Measurements from ENCODE around the gene SNX1.
A peak's percentile ranks its signal among the peaks of the same experiment; 100 is the strongest.
"Not testable (repeated sequence)": the region's sequence is repeated elsewhere in the genome, so short reads cannot be mapped to it uniquely, and the experiment has no call there.

Gene SNX1

GRCh38 chr15:64073496-64073895 is 22.3 kb upstream of the SNX1 start:
- DNase-seq, result not testable (repeated sequence)

- no peak for DNase-seq
Observed at GRCh38 chr15:64082757-64083156, 13.0 kb upstream of the SNX1 start.

- no peak for DNase-seq
Observed at GRCh38 chr15:64089543-64090280, 6.1 kb upstream of the SNX1 start.

GRCh38 chr15:64090527-64090926 is 5.3 kb upstream of the SNX1 start:
- no peak for DNase-seq

GRCh38 chr15:64092075-64092820 is 3.5 kb upstream of the SNX1 start:
- no peak for DNase-seq

GRCh38 chr15:64092864-64093626 is 2.7 kb upstream of the SNX1 start:
- DNase-seq, result peak; percentile 17

- DNase-seq, result peak; percentile 96
Observed at GRCh38 chr15:64093627-64094417, 2.0 kb upstream of the SNX1 start, which contains the start of gene CIAO2A. Gene CIAO2A, minus strand, starts transcription at chr15:64093838. Its CDS starts 70 bp downstream, at chr15:64093768.

GRCh38 chr15:64095431-64095794 is 369 bp upstream of the SNX1 start:
- no peak for DNase-seq

- no peak for DNase-seq
Observed at GRCh38 chr15:64096668-64097384, 1.0 kb downstream of the SNX1 start.

GRCh38 chr15:64099379-64099778 is 3.6 kb downstream of the SNX1 start:
- DNase-seq, result no peak

GRCh38 chr15:64100958-64101357 is 5.2 kb downstream of the SNX1 start:
- DNase-seq, result no peak

GRCh38 chr15:64102497-64102896 is 6.7 kb downstream of the SNX1 start:
- no peak for DNase-seq

GRCh38 chr15:64105113-64105704 is 9.4 kb downstream of the SNX1 start:
- DNase-seq, result no peak

- DNase-seq, result no peak
Observed at GRCh38 chr15:64107337-64107736, 11.6 kb downstream of the SNX1 start.

- not testable (repeated sequence) for DNase-seq
Observed at GRCh38 chr15:64110108-64110701, 14.4 kb downstream of the SNX1 start.

- DNase-seq, result no peak
Observed at GRCh38 chr15:64110950-64111678, 15.3 kb downstream of the SNX1 start.

GRCh38 chr15:64111679-64112050 is 15.9 kb downstream of the SNX1 start:
- DNase-seq, result no peak

- no peak for DNase-seq
Observed at GRCh38 chr15:64112073-64112772, 16.4 kb downstream of the SNX1 start.

GRCh38 chr15:64112904-64113303 is 17.1 kb downstream of the SNX1 start:
- no peak for DNase-seq
